ENCODE data around the gene BCOR.
A peak's percentile ranks its signal among the peaks of the same experiment; 100 is the strongest.

Gene BCOR

GRCh38 chrX:40098264-40099054, 701 bp upstream of the BCOR start:
- no peak for DNase-seq (ENCODE audit: low read depth)

- DNase-seq (ENCODE audit: low read depth): no peak
These were observed 636 bp downstream of the BCOR start for GRCh38 chrX:40097141-40097503.

- no peak for DNase-seq (ENCODE audit: low read depth)
These were observed 1.2 kb downstream of the BCOR start for GRCh38 chrX:40096395-40097091.

- DNase-seq (ENCODE audit: low read depth): no peak
These were observed 2.0 kb downstream of the BCOR start for GRCh38 chrX:40095583-40096394.

GRCh38 chrX:40094900-40095582, 2.7 kb downstream of the BCOR start:
- DNase-seq (ENCODE audit: low read depth): no peak

GRCh38 chrX:40094041-40094899, 3.5 kb downstream of the BCOR start:
- no peak for DNase-seq (ENCODE audit: low read depth)

- DNase-seq (ENCODE audit: low read depth): no peak
These were observed 4.2 kb downstream of the BCOR start for GRCh38 chrX:40093586-40093985.

- no peak for DNase-seq (ENCODE audit: low read depth)
These were observed 4.8 kb downstream of the BCOR start for GRCh38 chrX:40092808-40093435.

- no peak for DNase-seq (ENCODE audit: low read depth)
These were observed 5.9 kb downstream of the BCOR start for GRCh38 chrX:40091691-40092421.

- DNase-seq (ENCODE audit: low read depth): no peak
These were observed 6.8 kb downstream of the BCOR start for GRCh38 chrX:40090961-40091360.

GRCh38 chrX:40090050-40090804, 7.5 kb downstream of the BCOR start:
- DNase-seq (ENCODE audit: low read depth): no peak

GRCh38 chrX:40088803-40089540, 8.8 kb downstream of the BCOR start:
- DNase-seq (ENCODE audit: low read depth): no peak

GRCh38 chrX:40088299-40088625, 9.5 kb downstream of the BCOR start:
- no peak for DNase-seq (ENCODE audit: low read depth)

- DNase-seq (ENCODE audit: low read depth): no peak
These were observed 10.1 kb downstream of the BCOR start for GRCh38 chrX:40087425-40088298.

GRCh38 chrX:40086569-40087335, 11.0 kb downstream of the BCOR start:
- DNase-seq (ENCODE audit: low read depth): no peak

GRCh38 chrX:40085714-40086113, 12.0 kb downstream of the BCOR start:
- DNase-seq (ENCODE audit: low read depth): no peak

GRCh38 chrX:40085102-40085551, 12.6 kb downstream of the BCOR start:
- peak; percentile 48 for DNase-seq (ENCODE audit: low read depth)

All from GM04504 (cell line).